Stimulated activated CD4-positive, alpha-beta T cell treated with anti-CD3 and anti-CD28 coated beads, Interleukin-4, amount 100 ng/mL, for 48 hours (primary cell): Measurements from ENCODE around the gene MAP1A.

Experiments used
- DNase-seq, 2 donors: peaks; one replicate each; pipeline ENCODE4 v3.0.0-alpha.2; 2020; ENCODE audit warnings: low read depth in 2 of 2

Gene MAP1A

GRCh38 chr15:43517354-43518196 lies at the start of gene MAP1A:
TSS of gene MAP1A (plus strand) at chr15:43517608. CDS start at chr15:43521474, 3,866 bp downstream.
- DNase-seq: no peak

- DNase-seq: no peak
Observed at GRCh38 chr15:43469867-43470266, 47.5 kb upstream of the MAP1A start.

GRCh38 chr15:43471975-43472374 lies 45.4 kb upstream of the MAP1A start:
- DNase-seq: no peak

- DNase-seq: no peak
Observed at GRCh38 chr15:43473885-43474284, 43.5 kb upstream of the MAP1A start.

- DNase-seq: no peak
Observed at GRCh38 chr15:43483297-43484128, 33.9 kb upstream of the MAP1A start.

- DNase-seq: no peak
Observed at GRCh38 chr15:43484455-43484854, 33.0 kb upstream of the MAP1A start.

- no peak for DNase-seq
Observed at GRCh38 chr15:43487271-43487895, 30.0 kb upstream of the MAP1A start.

GRCh38 chr15:43488790-43489189 lies 28.6 kb upstream of the MAP1A start:
- no peak for DNase-seq

- no peak for DNase-seq
Observed at GRCh38 chr15:43489191-43489590, 28.2 kb upstream of the MAP1A start.

GRCh38 chr15:43492266-43492665 lies 25.1 kb upstream of the MAP1A start:
- DNase-seq: no peak

GRCh38 chr15:43492673-43493601 lies 24.5 kb upstream of the MAP1A start, which contains the start of gene TP53BP1:
TSS of gene TP53BP1 (minus strand) at chr15:43493156. CDS start at chr15:43493043, 113 bp downstream.
- DNase-seq: peak; percentile 94 to 95

- DNase-seq: no peak
Observed at GRCh38 chr15:43493703-43494472, 23.5 kb upstream of the MAP1A start.

GRCh38 chr15:43498990-43499389 lies 18.4 kb upstream of the MAP1A start:
- DNase-seq: no peak

GRCh38 chr15:43499635-43500034 lies 17.8 kb upstream of the MAP1A start:
- no peak for DNase-seq

- no peak for DNase-seq
Observed at GRCh38 chr15:43505738-43506137, 11.7 kb upstream of the MAP1A start.

- DNase-seq: no peak
Observed at GRCh38 chr15:43508421-43508820, 9.0 kb upstream of the MAP1A start.

- no peak for DNase-seq
Observed at GRCh38 chr15:43508991-43509659, 8.3 kb upstream of the MAP1A start.

GRCh38 chr15:43509660-43510199 lies 7.7 kb upstream of the MAP1A start:
- no peak for DNase-seq

GRCh38 chr15:43510200-43511011 lies 7.0 kb upstream of the MAP1A start:
- DNase-seq: peak; percentile 93 to 98
